GM06990 (cell line): ENCODE data around the gene RASA3.

Source experiments
- DNase-seq: peaks from one replicate; pipeline ENCODE4 v3.0.0-alpha.2; 2011; ENCODE audit not compliant: insufficient read length; ENCODE audit errors: extremely low read depth
- H3K27me3 ChIP-seq: replicated peaks from 2 replicates; pipeline ENCODE4 v1.6.0; 2011; ENCODE audit warnings: low read length; ENCODE audit not compliant: control insufficient read depth, insufficient read depth
- H3K36me3 ChIP-seq: 2 replicates; pipeline ENCODE4 v1.5.1; 2011; ENCODE audit warnings: low read length; ENCODE audit not compliant: control insufficient read depth, insufficient read depth
- H3K4me3 ChIP-seq: replicated peaks from 2 replicates; pipeline ENCODE4 v1.5.1; 2011; ENCODE audit warnings: low read depth, mild to moderate bottlenecking, control low read depth, low read length
- TF ChIP-seq, protein P1 (sequence below): IDR thresholded peaks from 2 replicates; pipeline ENCODE4 v1.5.1; 2011; ENCODE audit warnings: low read length, control low read depth, mild to moderate bottlenecking, inconsistent platforms; ENCODE audit not compliant: insufficient read depth, poor library complexity, severe bottlenecking

The RASA3 gene

DNA sequence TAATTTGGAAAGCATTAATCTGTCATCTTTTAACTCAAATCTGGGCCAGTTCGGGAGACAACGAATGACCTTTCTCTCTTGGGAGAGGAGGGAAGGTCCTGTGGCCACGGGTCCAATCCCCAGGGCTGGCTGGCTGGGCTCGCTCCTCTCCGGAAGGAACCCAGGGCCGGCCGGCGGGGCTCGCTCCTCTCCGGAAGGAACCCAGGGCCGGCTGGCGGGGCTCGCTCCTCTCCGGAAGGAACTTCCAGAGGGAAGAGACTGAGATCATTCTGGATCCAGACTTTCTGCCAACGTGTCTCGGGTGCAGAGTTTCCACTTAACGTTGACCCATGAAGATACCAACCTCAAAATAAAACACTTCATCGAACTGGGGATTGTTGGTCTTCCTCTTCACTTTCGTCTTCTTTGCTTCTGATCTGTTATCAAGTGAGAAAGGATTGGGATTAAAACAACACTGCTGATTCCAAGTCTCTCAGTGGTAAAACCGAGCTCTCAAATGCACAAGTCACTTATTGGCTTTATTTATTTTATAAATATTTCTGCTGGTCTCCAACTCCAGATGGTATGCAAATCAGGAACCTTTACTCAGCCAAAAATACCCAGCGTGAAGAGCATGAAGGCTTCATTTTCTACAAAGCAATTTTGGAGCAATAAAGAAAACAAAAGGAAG, 105.2 kb downstream of the RASA3 start:
- Histone ChIP-seq H3K4me3 (no peak overlapping the region), H3K27me3 (no peaks in the 10 kb centered on the region), H3K36me3 (peaks cover 13% of the 10 kb centered on the region)
- no peak for DNase-seq
- TF ChIP-seq, protein P1, sequence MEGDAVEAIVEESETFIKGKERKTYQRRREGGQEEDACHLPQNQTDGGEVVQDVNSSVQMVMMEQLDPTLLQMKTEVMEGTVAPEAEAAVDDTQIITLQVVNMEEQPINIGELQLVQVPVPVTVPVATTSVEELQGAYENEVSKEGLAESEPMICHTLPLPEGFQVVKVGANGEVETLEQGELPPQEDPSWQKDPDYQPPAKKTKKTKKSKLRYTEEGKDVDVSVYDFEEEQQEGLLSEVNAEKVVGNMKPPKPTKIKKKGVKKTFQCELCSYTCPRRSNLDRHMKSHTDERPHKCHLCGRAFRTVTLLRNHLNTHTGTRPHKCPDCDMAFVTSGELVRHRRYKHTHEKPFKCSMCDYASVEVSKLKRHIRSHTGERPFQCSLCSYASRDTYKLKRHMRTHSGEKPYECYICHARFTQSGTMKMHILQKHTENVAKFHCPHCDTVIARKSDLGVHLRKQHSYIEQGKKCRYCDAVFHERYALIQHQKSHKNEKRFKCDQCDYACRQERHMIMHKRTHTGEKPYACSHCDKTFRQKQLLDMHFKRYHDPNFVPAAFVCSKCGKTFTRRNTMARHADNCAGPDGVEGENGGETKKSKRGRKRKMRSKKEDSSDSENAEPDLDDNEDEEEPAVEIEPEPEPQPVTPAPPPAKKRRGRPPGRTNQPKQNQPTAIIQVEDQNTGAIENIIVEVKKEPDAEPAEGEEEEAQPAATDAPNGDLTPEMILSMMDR: no peak

DNA sequence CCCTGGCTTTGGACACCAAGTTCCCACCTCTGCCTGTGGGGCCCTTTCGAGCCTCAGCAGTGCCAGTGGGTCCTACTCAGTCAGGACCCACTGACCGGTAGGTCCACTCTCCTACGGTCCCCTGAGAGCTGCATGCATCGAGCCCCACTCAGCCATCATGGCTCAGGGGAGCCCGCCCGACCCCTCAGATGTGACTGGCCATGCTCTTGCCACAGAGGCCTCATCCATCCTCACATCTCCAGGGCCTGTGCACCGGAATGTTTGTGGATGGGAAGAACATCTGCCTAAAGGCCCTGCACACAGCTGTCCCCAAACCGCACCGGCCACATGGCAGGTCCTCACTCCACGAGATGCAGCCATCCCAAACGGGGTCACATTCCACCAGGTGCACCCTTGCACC, 105.9 kb downstream of the RASA3 start:
- Histone ChIP-seq H3K27me3 (no peaks in the 10 kb centered on the region), H3K4me3 (no peak overlapping the region), H3K36me3 (peaks cover 11% of the 10 kb centered on the region)
- TF ChIP-seq, protein P1: no peak
- no peak for DNase-seq

DNA sequence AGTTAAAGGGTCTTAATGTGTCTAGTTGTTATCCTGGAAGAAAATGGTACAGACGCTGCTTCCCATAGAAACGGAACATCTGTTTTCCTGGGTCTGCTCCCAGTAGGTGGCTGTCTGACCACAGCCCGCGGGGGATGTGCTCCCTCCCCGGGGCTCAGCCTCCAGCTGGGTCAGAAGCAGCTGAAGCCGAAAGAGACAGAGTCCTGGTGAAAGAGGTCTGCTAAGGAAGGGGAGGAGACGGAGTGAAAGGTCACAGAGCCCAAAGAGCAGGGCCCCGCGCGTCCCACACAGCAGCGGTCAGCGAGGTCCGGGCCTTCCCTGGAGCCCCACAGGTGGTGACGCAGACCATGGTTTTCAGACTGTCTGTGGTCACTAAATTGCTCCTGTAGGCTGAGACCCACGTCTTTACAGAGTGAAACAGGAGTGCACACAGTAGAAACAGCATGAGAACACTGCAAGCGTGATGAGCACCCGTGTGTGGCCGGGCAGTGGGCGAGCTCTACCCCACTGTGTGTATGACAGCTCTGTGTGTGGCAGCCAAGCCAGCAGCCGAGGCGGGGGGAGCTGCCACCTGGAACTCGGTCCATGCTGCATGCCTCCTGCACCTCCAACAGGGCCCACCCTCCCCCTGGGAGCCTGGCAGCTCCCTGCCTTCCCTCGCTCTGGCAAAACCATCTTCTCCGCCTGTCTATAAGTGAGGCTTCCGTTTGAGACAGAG, 106.5 kb downstream of the RASA3 start:
- Histone ChIP-seq H3K27me3 (no peaks in the 10 kb centered on the region), H3K36me3 (peaks cover 17% of the 10 kb centered on the region)

DNA sequence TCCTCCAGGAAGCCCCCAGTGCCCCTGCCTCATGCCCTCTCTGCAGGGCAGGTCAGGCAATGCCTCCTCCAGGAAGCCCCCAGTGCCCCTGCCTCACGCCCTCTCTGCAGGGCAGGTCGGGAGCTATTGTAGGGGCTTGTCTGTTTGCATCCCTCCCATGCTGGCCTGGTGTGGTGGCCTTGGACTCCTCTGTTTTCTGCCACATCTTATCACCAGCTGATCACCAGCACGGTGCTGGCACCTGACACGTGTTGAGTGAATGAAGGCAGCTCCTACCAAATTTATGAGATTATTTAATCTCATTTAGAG, 107.1 kb downstream of the RASA3 start:
- Histone ChIP-seq H3K36me3 (peaks cover 19% of the 10 kb centered on the region), H3K4me3 (no peak overlapping the region), H3K27me3 (no peaks in the 10 kb centered on the region)
- TF ChIP-seq, protein P1: no peak
- DNase-seq: no peak

More for the DNA sequence above, 106.5 kb downstream of the RASA3 start:
- TF ChIP-seq, protein P1: no peak
- no peak overlapping the region for H3K4me3 ChIP-seq
- DNase-seq: peak; percentile 55

DNA sequence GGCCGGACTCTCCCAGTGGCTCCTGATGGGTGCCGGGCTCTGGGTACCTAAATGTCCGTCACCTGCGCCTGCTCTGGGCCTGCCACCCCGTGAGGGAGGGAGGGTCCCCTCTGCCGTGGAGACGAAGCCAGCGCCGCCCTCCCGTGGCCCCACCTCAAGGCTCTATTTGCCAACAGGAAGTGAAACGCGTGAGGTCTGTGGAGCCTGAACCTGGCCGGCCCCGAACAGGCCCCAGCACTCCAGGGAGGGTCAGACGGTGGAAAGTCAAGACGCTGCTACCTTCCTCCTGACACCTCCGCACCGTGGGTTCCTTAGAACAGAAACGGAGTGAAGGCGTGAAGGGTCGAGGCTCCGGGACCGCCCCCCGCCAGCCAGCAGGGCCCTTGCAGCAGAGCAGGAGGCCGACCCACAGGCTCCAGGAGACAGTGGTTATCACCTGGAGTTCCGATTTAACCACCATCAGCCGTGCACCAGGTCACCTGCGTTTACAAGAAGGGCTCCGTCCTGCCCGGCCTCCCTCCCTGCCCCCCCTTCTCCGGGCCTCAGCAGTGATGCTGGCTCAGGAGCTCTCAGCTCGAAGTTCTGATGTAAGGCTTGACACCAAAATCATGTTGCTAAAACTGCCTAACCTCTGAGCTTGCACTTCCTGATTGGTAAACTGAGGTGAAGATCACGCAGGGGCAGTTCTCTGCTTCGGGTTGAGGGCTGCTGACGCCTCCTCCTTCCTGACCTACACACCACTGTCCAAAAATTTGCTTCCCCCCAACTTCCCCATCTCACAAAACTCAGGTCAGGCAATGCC, 107.6 kb downstream of the RASA3 start:
- no peaks in the 10 kb centered on the region for H3K27me3 ChIP-seq
- H3K36me3 ChIP-seq: peaks cover 21% of the 10 kb centered on the region
- H3K4me3 ChIP-seq: no peak overlapping the region
- TF ChIP-seq, protein P1: no peak
- peak; percentile 74 for DNase-seq
